ENCODE results near the gene ELL2. TPM values are rescaled to one million over a fixed set of nuclear protein-coding genes. Genes with fewer than 3 reads are reported as not detected.

Gene ELL2
- total and polyA plus RNA-seq, 9 of the 15 experiments (the other 6 are each of a cell fraction or from before 2014, with no cell fraction given), result 4.3 to 18.3 (median 14.5) TPM

DNA sequence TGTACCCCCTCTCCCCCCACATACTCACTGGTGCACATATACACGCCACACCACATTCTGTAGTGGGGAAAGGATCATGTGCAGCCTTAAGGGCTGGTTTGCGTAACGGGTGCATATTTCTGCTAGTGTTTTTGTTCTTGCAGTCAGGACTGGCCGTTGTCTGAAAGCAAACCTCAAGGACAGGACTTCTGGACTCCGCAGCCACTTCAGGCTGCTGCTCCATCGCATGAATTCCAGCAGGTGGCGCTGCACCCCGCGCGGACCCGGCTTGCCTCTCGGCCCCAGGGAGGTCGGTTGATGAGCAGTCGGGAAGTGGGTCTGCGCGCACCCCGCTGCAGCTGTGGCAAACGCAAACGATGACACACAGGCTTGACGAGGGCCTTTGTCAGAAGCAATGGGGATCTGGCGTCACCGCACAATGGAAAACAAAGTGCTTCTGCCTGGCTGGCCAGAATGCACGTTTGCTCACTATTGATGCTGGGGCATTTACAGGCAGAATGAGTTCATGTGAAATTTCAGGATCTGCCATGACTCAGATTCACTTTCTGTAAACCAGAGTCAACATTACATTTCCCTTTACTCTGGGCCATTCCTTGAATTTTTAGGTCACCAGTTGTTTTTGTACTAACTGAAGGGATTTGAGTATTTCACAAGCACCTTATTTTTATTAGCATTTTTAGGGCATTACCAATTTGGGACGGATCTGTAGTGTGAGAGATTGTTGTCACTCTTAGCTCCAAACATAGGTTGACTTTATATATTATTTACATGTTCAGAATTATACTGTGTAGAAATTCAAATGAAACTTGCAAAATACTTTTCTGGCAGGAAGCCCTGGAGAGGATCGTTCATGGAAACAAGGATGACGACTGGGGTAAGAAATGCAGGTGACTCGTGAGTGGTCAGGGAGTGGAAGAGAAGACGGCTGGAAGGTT, 102.7 kb downstream of the ELL2 start (continued):
- TF ChIP-seq KDM2B (CRISPR knock-in tag; IDR thresholded peaks at IDR 0.05) (0 out of 2 replicates have a peak, but pooled peaks have one; percentile 6), ZFP36 (IDR thresholded peaks at IDR 0.05; ENCODE audit: low read depth, low read length, partially characterized antibody) (peak; percentile 33), ZBTB2 (IDR thresholded peaks at IDR 0.05) (no peak), NFE2 (IDR thresholded peaks at IDR 0.05; ENCODE audit: low read depth) (no peak), HIVEP1 (CRISPR knock-in tag; IDR thresholded peaks at IDR 0.05) (no peak), JUND (IDR thresholded peaks at IDR 0.05; ENCODE audit: borderline replicate concordance, low read depth, low read length) (peak; percentile 53; the same call in 1 of the 2 replicates), JUND (tag; IDR thresholded peaks at IDR 0.05; ENCODE audit: borderline replicate concordance, low read depth, low read length) (peak; percentile 64; the same call in 1 of the 3 replicates), FOXM1 (IDR thresholded peaks at IDR 0.05; ENCODE audit: low read depth) (no peak), FOXM1 (CRISPR knock-in tag; IDR thresholded peaks at IDR 0.05; ENCODE audit: low read depth) (no peak), CEBPB (tag; IDR thresholded peaks at IDR 0.05) (no peak), RBM15 (IDR thresholded peaks at IDR 0.05; ENCODE audit: insufficient read depth, low read length) (no peak), MYC (IDR thresholded peaks at IDR 0.05; ENCODE audit: low read depth, low read length) (no peak), MYC (CRISPR knock-in tag; IDR thresholded peaks at IDR 0.05; ENCODE audit: borderline replicate concordance, low read depth) (no peak), ZNF584 (CRISPR knock-in tag; IDR thresholded peaks at IDR 0.05; ENCODE audit: low read depth) (no peak), ZNF41 (CRISPR knock-in tag; conservative IDR thresholded peaks at IDR 0.05) (no peak), HDAC8 (tag; IDR thresholded peaks at IDR 0.05) (no peak)
- TF ChIP-seq, protein P1, sequence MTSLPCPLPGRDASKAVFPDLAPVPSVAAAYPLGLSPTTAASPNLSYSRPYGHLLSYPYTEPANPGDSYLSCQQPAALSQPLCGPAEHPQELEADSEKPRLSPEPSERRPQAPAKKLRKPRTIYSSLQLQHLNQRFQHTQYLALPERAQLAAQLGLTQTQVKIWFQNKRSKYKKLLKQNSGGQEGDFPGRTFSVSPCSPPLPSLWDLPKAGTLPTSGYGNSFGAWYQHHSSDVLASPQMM (CRISPR knock-in tag; IDR thresholded peaks at IDR 0.05), result no peak
- TF ChIP-seq, protein P2, sequence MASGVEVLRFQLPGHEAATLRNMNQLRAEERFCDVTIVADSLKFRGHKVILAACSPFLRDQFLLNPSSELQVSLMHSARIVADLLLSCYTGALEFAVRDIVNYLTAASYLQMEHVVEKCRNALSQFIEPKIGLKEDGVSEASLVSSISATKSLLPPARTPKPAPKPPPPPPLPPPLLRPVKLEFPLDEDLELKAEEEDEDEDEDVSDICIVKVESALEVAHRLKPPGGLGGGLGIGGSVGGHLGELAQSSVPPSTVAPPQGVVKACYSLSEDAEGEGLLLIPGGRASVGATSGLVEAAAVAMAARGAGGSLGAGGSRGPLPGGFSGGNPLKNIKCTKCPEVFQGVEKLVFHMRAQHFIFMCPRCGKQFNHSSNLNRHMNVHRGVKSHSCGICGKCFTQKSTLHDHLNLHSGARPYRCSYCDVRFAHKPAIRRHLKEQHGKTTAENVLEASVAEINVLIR (CRISPR knock-in tag; IDR thresholded peaks at IDR 0.05), result no peak
- TF ChIP-seq, protein P3, sequence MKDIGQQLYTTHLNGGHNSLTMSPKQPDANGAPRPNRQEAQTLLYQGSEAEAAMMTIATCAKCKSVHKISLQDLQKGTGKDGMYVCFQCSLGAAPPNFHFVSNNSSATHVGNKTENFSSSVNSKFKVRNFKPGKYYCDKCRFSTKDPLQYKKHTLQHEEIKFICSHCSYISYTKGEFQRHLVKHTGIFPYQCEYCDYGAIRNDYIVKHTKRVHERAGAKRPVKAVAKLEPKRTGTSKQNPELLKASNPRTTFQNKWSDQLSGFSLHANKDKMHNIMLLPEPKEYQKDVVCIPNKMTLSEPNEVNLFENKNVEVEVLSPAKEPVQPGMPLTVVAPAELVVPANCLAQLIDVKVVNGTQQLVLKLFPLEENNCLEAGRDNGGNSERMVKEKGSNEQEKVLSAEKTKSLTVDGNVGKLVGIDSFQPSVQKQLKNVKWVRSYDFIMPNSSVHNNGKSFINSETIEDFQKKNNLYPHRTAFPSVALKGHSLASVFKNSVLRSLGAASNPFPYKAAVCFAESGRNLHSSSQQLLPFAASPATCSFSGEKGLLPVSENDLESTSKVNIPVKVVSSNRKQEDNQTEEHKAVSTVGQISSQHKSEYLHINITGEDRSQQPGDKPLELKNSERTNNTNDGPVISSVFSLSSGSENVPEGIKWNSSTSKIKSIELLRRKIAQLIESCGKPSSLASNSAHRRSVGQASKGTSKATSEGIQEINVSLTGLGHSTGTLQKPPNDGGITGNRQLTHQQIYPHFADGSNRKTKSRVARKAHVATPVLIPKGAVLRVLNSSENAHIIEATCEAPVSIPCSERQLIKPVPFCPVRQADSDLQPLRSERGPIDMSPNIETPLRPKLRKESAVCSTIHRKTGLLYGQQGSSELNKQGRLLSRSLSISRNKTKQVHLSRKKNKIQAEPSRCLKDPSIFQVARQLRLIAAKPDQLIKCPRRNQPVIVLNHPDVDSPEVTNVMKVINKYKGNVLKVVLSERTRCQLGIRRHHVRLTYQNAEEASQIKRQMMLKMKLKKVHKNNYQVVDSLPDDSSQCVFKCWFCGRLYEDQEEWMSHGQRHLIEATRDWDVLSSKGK (CRISPR knock-in tag; IDR thresholded peaks at IDR 0.05), result no peak
- TF ChIP-seq, protein P4, sequence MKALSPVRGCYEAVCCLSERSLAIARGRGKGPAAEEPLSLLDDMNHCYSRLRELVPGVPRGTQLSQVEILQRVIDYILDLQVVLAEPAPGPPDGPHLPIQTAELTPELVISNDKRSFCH (CRISPR knock-in tag; IDR thresholded peaks at IDR 0.05), result no peak
- TF ChIP-seq, protein P4 (tag; IDR thresholded peaks at IDR 0.05), result no peak

Measured in K562 (cell line).